ENCODE data around the gene SLC25A14. TPM values are rescaled to one million over a fixed set of nuclear protein-coding genes. Genes with fewer than 3 reads are reported as not detected.
A peak's percentile ranks its signal among the peaks of the same experiment; 100 is the strongest.

SLC25A14 gene
- polyA plus RNA-seq, 2 of the 4 experiments (the other 2 are of a cell fraction), result 23.0 to 34.8 TPM

DNA sequence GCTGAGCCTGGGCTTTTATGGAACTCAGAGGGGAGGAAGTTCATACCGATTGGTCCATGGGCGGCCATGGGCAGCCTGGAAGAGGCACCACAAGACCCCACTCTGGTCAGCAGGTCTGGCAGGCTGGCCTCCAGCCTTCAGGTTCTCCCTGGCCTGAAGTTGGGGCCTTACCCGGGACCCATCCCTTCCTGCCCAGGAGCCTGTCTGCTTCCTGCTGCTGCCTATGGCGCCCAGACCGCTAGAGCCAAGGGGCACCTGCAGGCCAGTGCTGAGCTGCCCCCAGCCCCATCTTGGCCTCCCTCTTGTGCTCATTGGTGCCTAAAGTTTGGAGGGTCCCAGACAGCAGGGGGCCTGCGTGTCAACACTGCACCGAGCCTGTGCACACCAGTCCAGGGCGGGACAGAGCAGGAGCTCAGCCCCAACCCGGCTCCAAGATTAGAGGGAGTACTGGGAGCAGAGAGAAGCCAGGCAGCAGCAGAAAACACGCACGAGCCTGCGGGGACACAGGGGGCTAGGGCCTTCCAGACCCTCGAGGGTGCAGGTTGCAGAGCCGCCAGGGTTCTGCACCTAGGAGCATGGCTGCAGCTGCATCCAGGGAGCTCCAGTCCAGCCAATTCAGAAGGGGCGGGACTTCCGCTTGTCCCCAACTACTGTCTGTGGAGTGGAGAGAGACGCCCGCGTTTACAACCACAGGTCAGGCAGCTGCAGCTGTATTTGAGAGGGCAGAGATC, 40.3 kb upstream of the SLC25A14 start:
- 77% methylated on average over 15 of the region's 19 CpGs for WGBS (ENCODE audit: missing lambda C conversion rate)
- POLR2A ChIA-PET, result no interaction called here
- no peak for FAIRE-seq
- ATAC-seq, result peak in 1 of 2 experiments; percentile 24; a peak in 2 of 6 replicates
- TF ChIP-seq, protein P1, sequence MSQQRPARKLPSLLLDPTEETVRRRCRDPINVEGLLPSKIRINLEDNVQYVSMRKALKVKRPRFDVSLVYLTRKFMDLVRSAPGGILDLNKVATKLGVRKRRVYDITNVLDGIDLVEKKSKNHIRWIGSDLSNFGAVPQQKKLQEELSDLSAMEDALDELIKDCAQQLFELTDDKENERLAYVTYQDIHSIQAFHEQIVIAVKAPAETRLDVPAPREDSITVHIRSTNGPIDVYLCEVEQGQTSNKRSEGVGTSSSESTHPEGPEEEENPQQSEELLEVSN (IDR thresholded peaks at IDR 0.05; ENCODE audit: borderline replicate concordance, low read depth), result no peak
- no peak for TF ChIP-seq CHD2 (IDR thresholded peaks at IDR 0.05; ENCODE audit: low read length, partially characterized antibody)
- Histone ChIP-seq H3K27ac (no peak overlapping the region), H3K4me2 (no peak overlapping the region), H3K9me3 (no peaks in the 10 kb centered on the region), H3K4me3 (no peak overlapping the region), H3K4me1 (no peaks in the 10 kb centered on the region)
- DNase-seq (ENCODE audit: low read depth in 1 of 2, low spot score in 1 of 2), result no peak
- CTCF ChIA-PET, result interaction anchor here (0.6 kb wide), 1 partner anchor 312 kb away, joined by 3 read pairs; no protein-coding TSS in a partner anchor

DNA sequence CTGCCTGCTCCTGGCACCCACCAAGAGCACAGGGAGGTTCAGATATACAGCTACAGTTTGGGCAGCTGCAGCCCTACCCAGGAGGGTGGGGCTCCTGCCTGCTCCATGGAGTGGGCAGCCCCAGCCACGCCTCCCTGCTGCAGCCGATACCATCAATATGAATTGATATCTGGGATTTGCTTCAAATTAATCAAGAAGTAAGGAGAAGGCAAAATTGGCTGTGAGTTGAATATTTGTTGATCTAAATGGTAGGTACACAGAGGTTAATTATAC, 39.8 kb upstream of the SLC25A14 start:
- DNase-seq (ENCODE audit: low read depth in 1 of 2, low spot score in 1 of 2) (no peak), ATAC-seq (no peak), FAIRE-seq (no peak)
- Histone ChIP-seq H3K9me3 (no peaks in the 10 kb centered on the region), H3K4me1 (no peaks in the 10 kb centered on the region), H3K4me3 (no peak overlapping the region), H3K27ac (no peak overlapping the region), H3K4me2 (no peak overlapping the region)
- CTCF ChIA-PET, result no interaction called here
- 50% methylated on average over 2 of the region's 2 CpGs for WGBS (ENCODE audit: missing lambda C conversion rate)
- TF ChIP-seq, protein P2, sequence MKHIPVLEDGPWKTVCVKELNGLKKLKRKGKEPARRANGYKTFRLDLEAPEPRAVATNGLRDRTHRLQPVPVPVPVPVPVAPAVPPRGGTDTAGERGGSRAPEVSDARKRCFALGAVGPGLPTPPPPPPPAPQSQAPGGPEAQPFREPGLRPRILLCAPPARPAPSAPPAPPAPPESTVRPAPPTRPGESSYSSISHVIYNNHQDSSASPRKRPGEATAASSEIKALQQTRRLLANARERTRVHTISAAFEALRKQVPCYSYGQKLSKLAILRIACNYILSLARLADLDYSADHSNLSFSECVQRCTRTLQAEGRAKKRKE (CRISPR knock-in tag; IDR thresholded peaks at IDR 0.05; ENCODE audit: low read depth), result no peak
- no peak for TF ChIP-seq RCOR1 (IDR thresholded peaks at IDR 0.05; ENCODE audit: low read depth, low read length)
- TF ChIP-seq MYC (IDR thresholded peaks at IDR 0.05; ENCODE audit: borderline replicate concordance, low read length), result no peak
- no peak for TF ChIP-seq NPAS2 (CRISPR knock-in tag; IDR thresholded peaks at IDR 0.05; ENCODE audit: borderline replicate concordance)
- TF ChIP-seq, protein P3, sequence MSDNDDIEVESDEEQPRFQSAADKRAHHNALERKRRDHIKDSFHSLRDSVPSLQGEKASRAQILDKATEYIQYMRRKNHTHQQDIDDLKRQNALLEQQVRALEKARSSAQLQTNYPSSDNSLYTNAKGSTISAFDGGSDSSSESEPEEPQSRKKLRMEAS (IDR thresholded peaks at IDR 0.05), result no peak
- no peak for TF ChIP-seq TP53 (CRISPR knock-in tag; IDR thresholded peaks at IDR 0.05)
- no peak for TF ChIP-seq HOXB5 (CRISPR knock-in tag; IDR thresholded peaks at IDR 0.05)
- TF ChIP-seq SREBF2 (IDR thresholded peaks at IDR 0.05), result no peak
- TF ChIP-seq NFE2L2 (conservative IDR thresholded peaks at IDR 0.05; ENCODE audit: low read length), result no peak
- POLR2A ChIA-PET, result no interaction called here

DNA sequence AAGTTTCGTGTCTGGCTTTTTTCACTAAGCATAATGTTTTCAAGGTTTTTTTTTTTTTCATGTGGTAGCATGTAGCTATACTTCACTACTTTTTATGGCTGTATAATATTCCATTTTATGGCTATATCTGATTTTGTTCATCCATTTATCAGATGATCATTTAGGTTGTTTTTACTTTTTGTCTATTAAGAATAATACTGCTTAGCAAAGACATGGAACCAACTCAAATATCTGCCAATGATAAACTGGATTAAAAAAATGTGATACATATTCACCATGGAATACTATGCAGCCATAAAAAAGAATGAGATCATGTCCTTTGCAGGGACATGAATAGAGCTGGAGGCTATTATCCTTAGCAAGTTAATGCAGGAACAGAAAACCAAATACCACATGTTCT, 38.3 kb upstream of the SLC25A14 start:
- H3K4me1 ChIP-seq, result no peaks in the 10 kb centered on the region
- DNase-seq (ENCODE audit: low read depth in 1 of 2, low spot score in 1 of 2) (no peak), ATAC-seq (no peak), FAIRE-seq (no peak)
- H3K4me2 ChIP-seq, result no peak overlapping the region
- H3K4me3 ChIP-seq, result no peak overlapping the region
- ChIA-PET CTCF (no interaction called here), POLR2A (no interaction called here)
- TF ChIP-seq, protein P1 (IDR thresholded peaks at IDR 0.05; ENCODE audit: borderline replicate concordance, low read depth), result no peak
- TF ChIP-seq, protein P4, sequence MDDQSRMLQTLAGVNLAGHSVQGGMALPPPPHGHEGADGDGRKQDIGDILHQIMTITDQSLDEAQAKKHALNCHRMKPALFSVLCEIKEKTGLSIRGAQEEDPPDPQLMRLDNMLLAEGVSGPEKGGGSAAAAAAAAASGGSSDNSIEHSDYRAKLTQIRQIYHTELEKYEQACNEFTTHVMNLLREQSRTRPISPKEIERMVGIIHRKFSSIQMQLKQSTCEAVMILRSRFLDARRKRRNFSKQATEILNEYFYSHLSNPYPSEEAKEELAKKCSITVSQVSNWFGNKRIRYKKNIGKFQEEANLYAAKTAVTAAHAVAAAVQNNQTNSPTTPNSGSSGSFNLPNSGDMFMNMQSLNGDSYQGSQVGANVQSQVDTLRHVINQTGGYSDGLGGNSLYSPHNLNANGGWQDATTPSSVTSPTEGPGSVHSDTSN (IDR thresholded peaks at IDR 0.05), result no peak
- no peak for TF ChIP-seq ZNF302 (CRISPR knock-in tag; IDR thresholded peaks at IDR 0.05)
- no peak for TF ChIP-seq HOXB13 (CRISPR knock-in tag; IDR thresholded peaks at IDR 0.05; ENCODE audit: low read depth)
- no peak for TF ChIP-seq NR3C1 (IDR thresholded peaks at IDR 0.05)
- no peak for TF ChIP-seq KDM1A (IDR thresholded peaks at IDR 0.05; ENCODE audit: low read depth)
- no peak for TF ChIP-seq ZFP36 (IDR thresholded peaks at IDR 0.05; ENCODE audit: borderline replicate concordance, partially characterized antibody)
- no peak for TF ChIP-seq MAFK (IDR thresholded peaks at IDR 0.05; ENCODE audit: partially characterized antibody)
- TF ChIP-seq CEBPB (IDR thresholded peaks at IDR 0.05), result no peak
- no peak for TF ChIP-seq JUNB (IDR thresholded peaks at IDR 0.05)
- no peak for TF ChIP-seq FOSB (CRISPR knock-in tag; IDR thresholded peaks at IDR 0.05)
- TF ChIP-seq BHLHE40 (IDR thresholded peaks at IDR 0.05; ENCODE audit: low read depth, low read length), result no peak
- TF ChIP-seq ZC3H11A (IDR thresholded peaks at IDR 0.05), result no peak
- H3K27ac ChIP-seq, result no peak overlapping the region
- WGBS (ENCODE audit: missing lambda C conversion rate), result 7% methylated on average over 1 of the region's 1 CpG
- H3K9me3 ChIP-seq, result no peaks in the 10 kb centered on the region

Data from A549 (cell line).